ENCODE results near the gene TRIM44.

GRCh38 chr11:35750315-35750714, 87.7 kb downstream of the TRIM44 start:
- TF ChIP-seq EZH2phosphoT487 (IDR thresholded peaks at IDR 0.05; ENCODE audit: borderline replicate concordance): no peak
- TF ChIP-seq EZH2 (IDR thresholded peaks at IDR 0.05): no peak
- no peak for TF ChIP-seq POLR2A (IDR thresholded peaks at IDR 0.05; ENCODE audit: borderline replicate concordance, extremely low read depth, insufficient read depth, insufficient read length)
- no peak for TF ChIP-seq ATF3 (IDR thresholded peaks at IDR 0.05)
- no peak for TF ChIP-seq CTCF (IDR thresholded peaks at IDR 0.05 in 2 of 3, conservative IDR thresholded peaks at IDR 0.05 in 1 of 3; ENCODE audit: borderline replicate concordance in 1 of 3, insufficient read depth in 1 of 3, low read depth in 2 of 3, low read length in 2 of 3)
- TF ChIP-seq, protein P1, sequence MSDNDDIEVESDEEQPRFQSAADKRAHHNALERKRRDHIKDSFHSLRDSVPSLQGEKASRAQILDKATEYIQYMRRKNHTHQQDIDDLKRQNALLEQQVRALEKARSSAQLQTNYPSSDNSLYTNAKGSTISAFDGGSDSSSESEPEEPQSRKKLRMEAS (IDR thresholded peaks at IDR 0.05): no peak

Data from HCT116 (cell line).